HG02623 (cell line): ENCODE results near the gene KATNIP.

Experiments
- ATAC-seq: cut with Tn5 transposase; IDR thresholded peaks from one replicate; pipeline ENCODE4 v1.9.1; 2021; ENCODE audit warnings: moderate library complexity; ENCODE audit not compliant: unreplicated experiment

The KATNIP gene

DNA sequence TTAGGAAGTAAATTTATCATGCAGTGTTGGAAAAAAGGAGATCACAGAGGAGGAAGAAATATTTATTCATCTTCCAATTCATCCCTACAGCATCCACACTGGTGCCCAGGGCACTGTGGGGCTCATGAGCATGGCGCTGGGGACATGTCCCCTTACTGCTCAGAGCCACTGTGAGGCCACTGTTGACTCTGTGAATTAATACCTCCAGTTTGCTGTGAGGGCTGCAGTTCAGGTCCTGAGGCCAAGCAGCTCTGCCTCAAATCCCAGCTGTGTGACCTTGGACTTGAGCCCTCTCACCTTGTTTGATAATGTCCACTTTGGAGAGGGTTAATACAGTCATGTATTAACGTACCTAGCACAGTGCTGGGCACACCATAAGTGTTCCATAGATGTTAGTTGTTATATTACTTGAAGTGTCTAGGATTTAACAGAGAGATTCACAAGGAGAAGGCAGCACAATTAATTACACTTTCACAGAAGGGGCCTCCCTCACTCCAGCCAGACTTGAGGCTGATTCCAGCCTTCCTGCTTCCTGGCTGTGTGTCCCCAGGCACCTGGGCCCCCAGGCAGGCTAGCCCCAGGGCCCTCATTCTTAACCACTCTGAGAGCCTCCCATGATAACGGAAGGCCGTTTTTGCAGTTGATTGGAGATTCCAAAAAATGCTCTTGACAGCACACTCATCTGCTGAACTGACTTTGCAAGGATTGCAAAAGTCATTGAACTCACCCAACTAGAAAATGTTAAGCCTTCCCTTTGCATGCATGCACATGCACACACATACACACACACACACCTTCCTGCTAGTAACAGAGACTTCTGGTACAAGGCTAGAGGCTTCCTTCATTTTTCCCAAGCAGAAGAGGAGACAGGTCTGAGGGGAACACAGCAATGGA is 29.4 kb downstream of the KATNIP start:
- ATAC-seq: no peak

DNA sequence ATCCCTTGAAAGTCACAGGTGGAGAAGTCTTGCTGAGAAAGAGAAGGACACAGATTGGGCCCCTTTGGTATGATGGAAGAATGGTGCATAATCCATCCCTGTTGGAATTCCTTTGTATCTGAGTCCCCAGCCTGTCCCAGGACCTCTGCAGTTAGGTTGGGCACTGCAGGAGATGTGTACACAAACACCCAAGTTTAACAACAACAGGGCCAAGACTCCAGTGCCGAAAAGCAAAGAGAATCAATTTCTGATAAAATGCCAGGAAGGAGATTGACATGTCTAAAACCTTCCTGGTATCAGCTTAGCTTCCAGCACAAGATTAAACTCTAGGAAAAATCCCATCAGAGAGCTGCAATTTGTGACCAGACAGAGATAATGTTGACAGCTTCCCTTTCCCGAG is 32.9 kb downstream of the KATNIP start:
- no peak for ATAC-seq

DNA sequence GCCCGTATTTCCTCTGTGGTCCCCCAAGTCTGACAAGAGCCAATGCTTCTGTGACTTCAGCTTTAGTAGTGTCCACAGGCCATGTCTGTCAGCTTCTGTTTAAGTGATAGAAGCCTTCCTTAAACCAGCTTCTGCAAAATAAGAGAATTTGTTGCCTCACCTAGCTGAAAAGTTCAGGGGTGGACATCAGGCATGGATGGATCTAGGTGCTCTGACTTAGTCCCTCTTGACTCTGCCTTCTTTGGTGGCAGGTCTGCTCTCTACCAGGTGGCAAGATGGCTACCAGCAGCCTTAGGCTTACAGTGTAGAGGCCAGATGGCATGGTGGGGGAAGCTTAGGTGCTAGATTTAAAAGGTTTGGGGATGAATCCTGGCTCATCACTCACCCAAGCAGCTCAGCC is 33.7 kb downstream of the KATNIP start:
- ATAC-seq: no peak

DNA sequence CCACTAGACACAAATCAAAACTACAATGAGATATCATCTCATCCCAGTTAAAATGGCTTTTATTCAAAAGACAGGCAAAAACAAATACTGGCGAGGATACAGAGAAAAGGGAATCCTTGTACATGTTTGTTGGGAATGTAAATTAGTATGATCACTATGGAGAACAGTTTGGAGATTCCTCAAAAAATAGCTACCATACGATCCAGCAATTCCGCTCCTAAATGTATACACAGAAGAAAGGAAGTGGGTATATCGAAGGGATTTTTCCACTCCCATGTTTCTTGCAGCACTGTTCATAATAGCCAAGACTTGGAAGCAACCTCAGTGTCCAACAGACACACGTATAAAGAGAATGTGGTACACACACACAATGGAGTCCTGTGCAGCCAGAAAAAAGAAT is 35.3 kb downstream of the KATNIP start:
- ATAC-seq: no peak

DNA sequence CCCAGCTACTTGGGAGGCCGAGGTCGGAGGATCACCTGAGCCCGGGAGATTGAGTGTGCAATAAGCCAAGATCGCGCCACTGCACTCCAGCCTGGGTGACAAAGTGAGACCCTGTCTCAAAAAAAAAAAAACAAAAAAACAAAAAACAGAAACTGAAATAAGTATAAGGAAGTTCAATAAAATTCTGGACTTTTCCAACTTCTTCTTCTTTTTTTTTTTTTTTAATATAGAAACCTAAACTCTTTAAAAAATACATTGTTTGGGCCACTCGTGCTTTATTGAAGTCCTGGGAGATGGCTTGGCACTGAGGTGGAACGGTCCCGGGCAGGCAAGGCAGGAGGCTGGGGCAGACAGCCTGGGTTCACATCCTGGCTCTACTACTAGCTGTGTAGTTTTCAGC is 36.8 kb downstream of the KATNIP start:
- ATAC-seq: no peak

DNA sequence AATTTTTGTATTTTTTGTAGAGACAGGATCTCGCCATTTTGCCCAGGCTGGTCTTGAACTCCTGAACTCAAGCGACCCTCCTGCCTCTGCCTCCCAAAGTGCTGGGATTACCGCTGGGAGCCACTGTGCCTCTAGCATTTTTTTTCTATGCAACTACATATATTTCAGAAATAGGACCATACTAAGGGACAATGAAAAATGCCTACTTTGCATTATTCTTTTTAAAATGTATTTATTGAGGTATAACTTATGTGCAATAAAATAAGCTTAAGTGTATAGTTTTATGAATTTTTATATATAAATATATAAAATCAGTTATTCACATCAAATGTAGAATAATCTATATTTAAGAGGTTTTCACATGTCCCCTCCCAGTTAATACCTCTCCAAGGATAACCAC is 38.1 kb downstream of the KATNIP start:
- no peak for ATAC-seq

DNA sequence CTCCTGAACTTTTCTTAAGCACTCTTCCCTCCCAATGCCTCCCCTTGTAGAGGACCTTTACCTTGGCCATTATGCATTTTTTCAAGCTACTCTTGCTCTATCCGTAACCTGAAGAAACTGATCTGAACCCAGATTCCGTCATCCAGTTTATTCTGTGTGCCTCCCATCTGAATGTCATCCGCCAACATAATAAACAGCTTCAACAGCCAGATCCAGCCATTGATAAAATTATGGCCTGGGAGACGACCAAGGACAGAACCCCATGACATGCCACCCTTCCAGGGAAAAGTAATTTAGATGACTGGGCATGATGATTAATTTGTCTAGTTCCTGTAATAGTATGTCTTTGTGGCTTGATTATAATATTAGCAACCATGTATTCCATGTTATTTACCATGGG is 41.9 kb downstream of the KATNIP start:
- ATAC-seq: no peak

DNA sequence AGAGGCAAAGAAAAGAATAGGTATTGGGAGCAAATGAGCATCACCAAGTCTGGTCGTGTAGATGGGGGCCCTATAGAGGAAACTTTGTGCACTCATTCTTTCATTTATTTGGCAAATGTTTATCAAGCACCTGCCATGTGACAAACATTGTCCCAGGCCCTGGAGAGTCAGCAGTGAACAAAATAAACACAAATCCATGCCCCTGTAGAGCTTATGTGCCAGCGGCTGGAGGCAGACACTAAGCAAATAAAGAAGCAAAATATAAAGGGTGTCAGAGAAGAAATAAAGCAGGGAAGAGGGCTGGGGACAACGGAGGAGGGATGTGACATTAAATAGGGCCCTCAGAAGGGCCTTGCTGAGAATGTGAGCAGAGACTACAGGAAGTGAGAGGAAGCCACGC is 45.5 kb downstream of the KATNIP start:
- ATAC-seq: no peak

DNA sequence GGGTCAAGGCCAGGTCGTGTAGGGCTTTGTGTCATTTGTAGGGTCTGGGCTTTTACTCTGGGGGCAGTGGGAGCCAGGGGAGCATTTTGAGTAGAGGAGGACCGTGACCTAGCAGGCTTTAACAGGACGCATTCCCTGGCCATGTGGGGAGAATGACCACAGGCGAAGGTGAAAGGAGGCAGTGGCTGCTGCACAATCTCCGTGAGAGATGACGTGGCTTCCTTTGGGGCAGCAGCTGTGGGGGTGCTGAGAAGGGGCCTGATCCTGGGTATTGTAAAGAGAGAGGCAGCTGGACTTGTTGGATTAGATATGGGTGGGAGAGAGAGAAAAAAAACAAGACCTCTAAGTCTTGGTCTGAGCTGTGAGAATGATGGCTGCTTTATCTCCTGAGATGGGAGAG is 46.0 kb downstream of the KATNIP start:
- ATAC-seq: no peak

DNA sequence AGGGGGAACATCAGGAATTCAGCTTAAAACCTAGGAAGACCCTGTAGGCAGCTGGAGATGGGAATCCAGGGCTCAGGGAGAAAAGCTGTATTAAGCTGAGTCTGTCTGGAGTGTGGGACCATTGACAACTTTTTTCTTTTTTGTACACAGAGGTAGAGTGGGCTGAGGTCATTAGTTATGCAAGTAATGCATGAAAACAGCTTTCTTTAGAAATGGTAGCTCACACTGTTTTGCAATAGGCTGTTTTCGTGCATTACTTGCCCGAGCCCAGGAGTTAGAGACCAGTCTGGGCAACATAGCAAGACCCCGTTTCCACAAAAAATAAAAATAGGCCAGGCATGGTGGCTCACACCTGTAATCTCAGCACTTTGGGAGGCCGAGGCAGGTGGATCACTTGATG is 46.5 kb downstream of the KATNIP start:
- no peak for ATAC-seq

DNA sequence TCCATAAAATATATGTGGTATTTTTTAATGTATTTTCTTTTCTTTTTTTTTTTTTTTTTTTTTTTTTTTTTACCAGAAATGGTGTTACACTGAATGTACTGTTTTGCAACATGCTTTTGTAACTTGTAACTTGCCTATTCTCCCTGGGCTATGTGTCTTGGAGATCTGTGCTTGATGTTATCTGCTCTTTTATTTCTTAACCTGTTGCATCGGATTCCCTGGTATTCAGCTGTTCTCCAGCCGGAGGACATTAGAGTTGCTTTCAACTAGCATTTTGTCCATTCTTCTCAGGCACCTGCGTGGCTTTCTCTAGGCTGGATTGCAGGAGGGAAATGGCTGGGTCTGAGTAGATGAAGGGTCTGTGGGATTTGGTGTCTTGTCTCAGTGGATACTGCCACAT is 47.4 kb downstream of the KATNIP start:
- ATAC-seq: no peak

DNA sequence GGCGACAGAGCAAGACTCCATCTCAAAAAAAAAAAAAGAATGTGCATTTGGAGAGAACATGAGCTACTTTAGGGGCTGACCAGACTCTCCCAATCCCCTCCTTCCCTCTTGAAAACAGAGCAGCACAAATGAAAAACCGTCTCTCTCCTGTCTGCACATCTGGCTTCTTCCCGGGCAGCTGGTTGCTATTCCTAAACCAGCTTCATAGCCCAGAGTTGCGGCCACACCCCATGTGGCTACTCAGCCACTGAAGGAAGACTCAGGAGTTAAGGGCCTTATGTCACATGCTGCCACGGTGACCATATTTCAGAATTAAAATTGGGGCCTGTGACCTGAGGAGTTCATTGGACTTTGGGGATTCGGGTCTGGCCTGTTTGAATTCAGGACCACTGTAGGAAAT is 48.3 kb downstream of the KATNIP start:
- ATAC-seq: no peak

DNA sequence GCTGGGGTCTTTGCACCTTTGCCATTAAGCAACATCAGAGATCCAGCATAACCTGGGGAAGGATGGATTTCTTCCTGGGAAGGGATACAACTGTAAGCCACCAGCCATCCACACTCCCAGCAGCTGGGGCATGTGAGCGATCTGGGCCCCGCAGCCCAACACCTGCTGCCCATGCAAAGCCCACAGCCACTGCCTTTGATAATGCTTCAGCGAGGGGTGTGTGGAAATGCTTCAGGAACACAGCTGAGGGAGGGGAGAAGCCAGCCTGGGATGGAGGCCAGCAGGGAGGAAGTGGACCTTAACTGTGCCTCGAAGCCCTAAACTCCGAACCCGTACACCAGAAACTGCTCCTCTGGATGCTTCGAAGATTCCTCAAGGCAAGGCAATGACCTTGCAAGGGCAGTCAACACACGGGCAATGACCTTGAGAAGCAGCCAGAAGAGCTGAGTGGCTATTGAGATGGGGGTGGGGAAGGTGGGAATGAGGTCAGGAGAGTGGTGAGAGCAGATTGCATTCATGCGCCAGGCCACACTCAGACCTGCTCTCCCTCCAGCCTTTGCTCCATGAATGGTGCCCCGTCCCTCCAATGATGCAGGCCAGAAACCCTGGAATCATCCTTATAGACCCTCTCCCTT is 49.1 kb downstream of the KATNIP start:
- no peak for ATAC-seq

DNA sequence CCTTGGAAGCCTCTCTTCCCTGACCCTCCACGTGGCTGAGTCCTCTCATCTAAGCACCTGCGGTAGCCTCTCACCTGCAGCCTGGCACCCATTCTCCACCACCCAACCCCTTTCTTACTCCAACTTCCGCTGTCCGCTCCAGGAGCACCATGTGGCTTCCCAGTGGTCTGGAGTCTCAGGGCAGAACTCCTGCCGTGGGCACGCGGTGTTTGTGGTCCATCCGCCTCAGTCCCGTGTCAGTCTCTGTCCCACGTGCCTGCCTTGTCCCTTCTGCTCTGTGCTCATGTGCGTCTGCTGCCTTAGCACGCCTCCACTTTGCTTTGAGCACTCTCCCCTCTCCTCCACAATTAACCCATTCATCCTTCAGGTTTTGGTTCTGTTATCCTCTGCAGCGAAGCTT is 49.7 kb downstream of the KATNIP start:
- ATAC-seq: no peak
